ENCODE measurements around the gene GALNT17. TPM values are rescaled to one million over a fixed set of nuclear protein-coding genes. Genes with fewer than 3 reads are reported as not detected.

The GALNT17 gene
- total and polyA plus RNA-seq, 12 donors: 15.1 to 87.0 (median 55.4) TPM

- no peaks in the 10 kb centered on the region for H3K36me3 ChIP-seq
These were observed 341.0 kb downstream of the GALNT17 start for GRCh38 chr7:71472962-71473361.

GRCh38 chr7:71473366-71473967 lies 341.5 kb downstream of the GALNT17 start:
- no peak for TF ChIP-seq CTCF (IDR thresholded peaks at IDR 0.05)
- intact Hi-C loops (cut with DNase I): no loop called here
- Histone ChIP-seq H3K36me3 (no peaks in the 10 kb centered on the region), H3K27ac (no peak overlapping the region), H3K4me1 (no peaks in the 10 kb centered on the region), H3K4me3 (no peak overlapping the region), H3K9me3 (peaks cover 0 to 14% (median 4%) of the 10 kb centered on the region in 11 donors), H3K27me3 (no peaks in the 10 kb centered on the region)
- 81 to 82% methylated on average over 2 of the region's 2 CpGs for WGBS, 2 donors
- no peak for DNase-seq
- ATAC-seq: no peak

More at GRCh38 chr7:71472962-71473361, 341.0 kb downstream of the GALNT17 start:
- 83 to 84% methylated on average over 2 of the region's 2 CpGs for WGBS, 2 donors
- H3K4me1 ChIP-seq: no peaks in the 10 kb centered on the region
- H3K9me3 ChIP-seq: peaks cover 0 to 14% (median 4%) of the 10 kb centered on the region in 11 donors
- H3K27me3 ChIP-seq: no peaks in the 10 kb centered on the region
- DNase-seq (no peak), ATAC-seq (no peak)
- no peak for TF ChIP-seq CTCF (IDR thresholded peaks at IDR 0.05)
- no peak overlapping the region for H3K4me3 ChIP-seq
- intact Hi-C loops (cut with DNase I): no loop called here
- H3K27ac ChIP-seq: no peak overlapping the region

- 53 to 75% methylated on average over 7 of the region's 7 CpGs for WGBS, 2 donors
- Histone ChIP-seq H3K27me3 (no peaks in the 10 kb centered on the region), H3K4me1 (peaks cover 0 to 5% (median 0%) of the 10 kb centered on the region in 9 donors), H3K27ac (no peak overlapping the region), H3K9me3 (peaks cover 0 to 14% (median 4%) of the 10 kb centered on the region in 11 donors), H3K4me3 (no peak overlapping the region), H3K36me3 (no peaks in the 10 kb centered on the region)
- ATAC-seq (no peak), DNase-seq (no peak)
- TF ChIP-seq CTCF (IDR thresholded peaks at IDR 0.05): no peak
- intact Hi-C loops (cut with DNase I): no loop called here
These were observed 345.5 kb downstream of the GALNT17 start for GRCh38 chr7:71477441-71477840.

GRCh38 chr7:71479231-71479630 lies 347.3 kb downstream of the GALNT17 start:
- no peaks in the 10 kb centered on the region for H3K27me3 ChIP-seq

More at GRCh38 chr7:71479231-71479630, 347.3 kb downstream of the GALNT17 start:
- ATAC-seq (no peak), DNase-seq (no peak)
- WGBS, 2 donors: 56 to 64% methylated on average over 2 of the region's 2 CpGs
- H3K9me3 ChIP-seq: peaks cover 0 to 13% (median 4%) of the 10 kb centered on the region in 11 donors
- no peak overlapping the region for H3K27ac ChIP-seq
- no peak overlapping the region for H3K4me3 ChIP-seq
- H3K4me1 ChIP-seq: peaks cover 0 to 5% (median 0%) of the 10 kb centered on the region in 9 donors
- no peaks in the 10 kb centered on the region for H3K36me3 ChIP-seq
- intact Hi-C loops (cut with DNase I): no loop called here
- no peak for TF ChIP-seq CTCF (IDR thresholded peaks at IDR 0.05)
